ENCODE data around the gene SLC19A1.
"Not testable (repeated sequence)": the region's sequence is repeated elsewhere in the genome, so short reads cannot be mapped to it uniquely, and the experiment has no call there.

SLC19A1 gene

GRCh38 chr21:45528981-45529784 is 13.1 kb downstream of the SLC19A1 start:
- peaks cover 85% of the 10 kb centered on the region for H3K36me3 ChIP-seq

GRCh38 chr21:45528028-45528705 is 14.1 kb downstream of the SLC19A1 start:
- no peaks in the 10 kb centered on the region for H3K9me3 ChIP-seq
- no peak overlapping the region for H3K4me3 ChIP-seq (ENCODE audit: low read depth in 1 of 2, low read length in 1 of 2)
- H3K36me3 ChIP-seq: peaks cover 85% of the 10 kb centered on the region
- H3K27me3 ChIP-seq: no peaks in the 10 kb centered on the region
- H3K27ac ChIP-seq: peak overlapping the region; percentile 58
- H3K4me1 ChIP-seq (ENCODE audit: control insufficient read depth in 1 of 2, insufficient read depth in 1 of 2, low read depth in 1 of 2, low read length in 1 of 2): peaks cover 16 to 26% of the 10 kb centered on the region in 2 experiments
- no peak for TF ChIP-seq CTCF (IDR thresholded peaks at IDR 0.05)

More at GRCh38 chr21:45528981-45529784, 13.1 kb downstream of the SLC19A1 start:
- no peak for TF ChIP-seq CTCF (IDR thresholded peaks at IDR 0.05)
- Histone ChIP-seq H3K4me3 (ENCODE audit: low read depth in 1 of 2, low read length in 1 of 2) (no peak overlapping the region), H3K27ac (peak overlapping the region; percentile 58), H3K4me1 (ENCODE audit: control insufficient read depth in 1 of 2, insufficient read depth in 1 of 2, low read depth in 1 of 2, low read length in 1 of 2) (peaks cover 27 to 35% of the 10 kb centered on the region in 2 experiments), H3K9me3 (no peaks in the 10 kb centered on the region), H3K27me3 (no peaks in the 10 kb centered on the region)

DNA sequence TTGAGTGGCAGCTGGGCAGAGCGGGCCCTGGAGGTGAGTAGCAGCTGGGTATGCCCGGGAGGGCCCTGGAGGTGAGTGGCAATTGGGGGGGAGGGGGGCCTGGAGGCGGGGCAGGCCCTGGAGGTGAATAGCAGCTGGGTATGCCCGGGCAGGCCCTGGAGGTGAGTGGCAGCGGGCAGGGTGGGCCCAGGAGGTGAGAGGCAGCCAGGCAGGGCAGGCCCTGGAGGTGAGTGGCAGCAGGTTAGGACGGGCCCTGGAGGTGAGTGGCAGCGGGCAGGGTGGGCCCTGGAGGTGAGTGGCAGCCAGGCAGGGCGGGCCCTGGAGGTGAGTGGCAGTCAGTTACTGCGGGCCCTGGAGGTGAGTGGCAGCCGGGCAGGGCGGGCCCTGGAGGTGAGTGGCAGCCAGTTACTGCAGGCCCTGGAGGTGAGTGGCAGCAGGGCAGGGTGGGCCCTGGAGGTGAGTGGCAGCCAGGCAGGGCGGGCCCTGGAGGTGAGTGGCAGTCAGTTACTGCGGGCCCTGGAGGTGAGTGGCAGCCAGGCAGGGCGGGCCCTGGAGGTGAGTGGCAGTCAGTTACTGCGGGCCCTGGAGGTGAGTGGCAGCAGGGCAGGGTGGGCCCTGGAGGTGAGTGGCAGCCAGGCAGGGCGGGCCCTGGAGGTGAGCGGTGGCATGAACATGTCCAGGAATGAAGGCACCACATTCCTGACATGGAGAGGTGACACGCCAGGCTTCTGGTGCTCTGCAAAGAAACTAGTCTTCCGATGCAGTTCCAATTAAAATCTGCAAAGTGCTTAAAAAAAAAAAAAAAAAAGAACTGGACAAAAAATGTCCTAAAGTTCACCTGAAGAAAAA is 14.9 kb downstream of the SLC19A1 start:
- H3K36me3 ChIP-seq: peaks cover 93% of the 10 kb centered on the region
- H3K27me3 ChIP-seq; H3K4me3 ChIP-seq (ENCODE audit: low read depth in 1 of 2, low read length in 1 of 2); H3K9me3 ChIP-seq: not testable (repeated sequence)
- peak overlapping the region; percentile 44 for H3K27ac ChIP-seq
- peaks cover 8 to 26% of the 10 kb centered on the region in 2 experiments for H3K4me1 ChIP-seq (ENCODE audit: control insufficient read depth in 1 of 2, insufficient read depth in 1 of 2, low read depth in 1 of 2, low read length in 1 of 2)

- Histone ChIP-seq H3K36me3 (peaks cover 86% of the 10 kb centered on the region), H3K27ac (peak overlapping the region; percentile 44), H3K9me3 (no peaks in the 10 kb centered on the region), H3K4me1 (ENCODE audit: control insufficient read depth in 1 of 2, insufficient read depth in 1 of 2, low read depth in 1 of 2, low read length in 1 of 2) (peaks cover 2 to 29% of the 10 kb centered on the region in 2 experiments), H3K4me3 (ENCODE audit: low read depth in 1 of 2, low read length in 1 of 2) (no peak overlapping the region), H3K27me3 (no peaks in the 10 kb centered on the region)
- no peak for TF ChIP-seq CTCF (IDR thresholded peaks at IDR 0.05)
Measured at GRCh38 chr21:45525910-45526306, 16.3 kb downstream of the SLC19A1 start.

DNA sequence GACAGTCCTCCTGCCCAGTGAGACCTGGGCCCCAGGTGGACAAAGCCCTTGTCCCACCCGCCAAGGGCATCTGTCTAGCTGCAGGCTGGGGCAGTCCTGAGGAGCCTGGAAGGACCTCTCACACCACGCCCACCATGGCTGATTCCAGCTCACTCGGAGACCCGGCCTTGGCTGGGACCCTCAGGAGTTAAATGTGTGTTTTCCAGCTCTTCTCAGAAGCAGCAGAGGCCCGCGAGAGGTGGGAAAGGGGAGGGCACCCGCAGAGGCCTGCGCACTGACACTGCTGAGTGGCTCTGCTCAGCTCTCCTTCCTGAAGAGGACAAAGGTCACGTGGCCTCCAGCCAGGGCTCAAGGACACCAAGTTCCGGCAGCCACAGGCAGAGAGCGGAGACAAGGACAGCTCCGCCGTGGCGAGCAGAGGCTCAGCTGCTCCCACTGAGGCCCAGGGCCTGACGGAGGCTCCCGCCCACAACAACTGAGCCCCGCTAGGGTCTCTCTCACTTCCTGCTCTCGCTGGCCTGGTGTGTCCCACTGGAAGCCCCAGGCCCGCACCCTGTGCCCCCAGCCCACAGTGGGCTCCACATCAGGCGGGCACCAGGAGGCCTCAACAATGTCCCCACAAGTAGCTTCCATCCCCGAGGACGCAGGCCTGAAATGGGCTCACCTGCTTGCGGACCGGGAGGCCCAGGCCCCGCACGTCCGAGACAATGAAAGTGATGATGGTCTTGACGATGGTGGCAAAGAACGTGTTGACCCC is 16.9 kb downstream of the SLC19A1 start:
- Histone ChIP-seq H3K27ac (peak overlapping the region; percentile 10), H3K27me3 (no peaks in the 10 kb centered on the region), H3K4me3 (ENCODE audit: low read depth in 1 of 2, low read length in 1 of 2) (no peak overlapping the region), H3K9me3 (no peaks in the 10 kb centered on the region), H3K36me3 (peaks cover 84% of the 10 kb centered on the region), H3K4me1 (ENCODE audit: control insufficient read depth in 1 of 2, insufficient read depth in 1 of 2, low read depth in 1 of 2, low read length in 1 of 2) (peaks cover 8 to 35% of the 10 kb centered on the region in 2 experiments)
- no peak for TF ChIP-seq CTCF (IDR thresholded peaks at IDR 0.05)

All from neutrophil (primary cell).